Measurements from ENCODE around the gene ECE1.
A peak's percentile ranks its signal among the peaks of the same experiment; 100 is the strongest.

Gene ECE1

DNA sequence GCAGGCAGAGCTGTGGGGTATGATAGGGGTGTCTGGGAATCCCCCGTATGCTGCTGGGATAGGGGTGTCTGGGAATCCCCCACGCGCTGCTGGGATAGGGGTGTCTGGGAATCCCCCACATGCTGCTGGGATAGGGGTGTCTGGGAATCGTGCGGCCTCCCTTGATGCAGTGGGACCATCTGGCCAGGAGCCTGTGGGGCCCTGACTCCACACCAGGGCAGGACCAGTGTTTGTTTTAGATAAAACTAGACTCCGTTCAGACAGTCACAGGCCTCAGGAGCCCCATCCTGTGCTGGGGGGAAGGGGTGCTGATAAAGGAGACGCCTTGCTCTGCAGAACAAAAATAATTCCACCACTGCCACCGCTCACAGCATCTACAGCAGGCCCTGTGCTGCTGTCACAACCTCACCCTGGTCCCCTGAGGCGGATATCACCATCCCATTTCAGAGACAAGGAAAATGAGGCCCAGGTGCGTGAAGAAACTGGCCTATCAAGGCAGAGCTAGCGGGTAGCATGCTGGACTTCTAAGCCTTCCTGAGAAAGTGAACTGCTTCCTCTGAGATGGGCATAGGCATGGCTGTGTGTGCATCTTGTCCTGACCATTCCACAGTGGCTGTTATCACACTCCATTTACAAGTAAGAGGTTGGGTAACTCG, 24.0 kb downstream of the ECE1 start:
- no peak for DNase-seq

DNA sequence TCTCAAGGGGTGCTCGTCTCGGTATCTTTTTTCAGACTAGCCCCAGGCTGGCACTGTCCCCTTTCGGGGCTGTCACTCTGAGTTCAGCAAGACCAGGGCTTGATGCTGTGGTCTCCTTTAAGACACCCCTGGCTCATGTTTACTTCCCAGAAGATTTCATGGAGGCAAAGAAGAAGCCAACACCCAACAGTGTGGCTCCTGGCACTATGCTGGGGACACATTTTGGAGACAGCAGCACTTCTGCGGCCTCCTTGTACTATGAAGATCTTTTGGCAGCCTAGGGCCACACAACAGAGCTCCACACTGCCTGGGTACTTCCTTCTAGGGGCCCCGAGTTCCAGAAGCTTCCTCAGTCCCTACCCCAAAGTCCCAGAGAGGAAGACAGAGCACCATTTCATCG, 24.6 kb downstream of the ECE1 start:
- DNase-seq: no peak

DNA sequence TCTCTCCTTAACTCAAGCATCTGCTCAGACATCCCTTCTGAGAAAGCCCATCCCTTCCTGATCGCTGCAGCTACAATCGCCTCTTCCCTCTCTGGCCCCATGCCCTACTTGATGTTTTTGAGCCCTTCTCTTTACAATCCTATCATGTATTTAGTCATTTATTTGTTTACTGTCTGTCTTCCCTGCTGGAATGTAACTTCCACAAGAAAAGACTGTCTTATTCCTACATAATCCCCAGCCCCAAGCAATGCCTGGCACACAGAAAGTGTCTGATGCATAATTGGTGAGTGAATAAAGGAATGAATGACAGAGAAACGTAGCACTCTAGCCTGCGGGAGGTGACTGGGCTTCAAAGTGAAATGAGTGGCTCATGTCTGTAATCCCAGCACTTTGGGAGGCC, 25.4 kb downstream of the ECE1 start:
- DNase-seq: no peak

DNA sequence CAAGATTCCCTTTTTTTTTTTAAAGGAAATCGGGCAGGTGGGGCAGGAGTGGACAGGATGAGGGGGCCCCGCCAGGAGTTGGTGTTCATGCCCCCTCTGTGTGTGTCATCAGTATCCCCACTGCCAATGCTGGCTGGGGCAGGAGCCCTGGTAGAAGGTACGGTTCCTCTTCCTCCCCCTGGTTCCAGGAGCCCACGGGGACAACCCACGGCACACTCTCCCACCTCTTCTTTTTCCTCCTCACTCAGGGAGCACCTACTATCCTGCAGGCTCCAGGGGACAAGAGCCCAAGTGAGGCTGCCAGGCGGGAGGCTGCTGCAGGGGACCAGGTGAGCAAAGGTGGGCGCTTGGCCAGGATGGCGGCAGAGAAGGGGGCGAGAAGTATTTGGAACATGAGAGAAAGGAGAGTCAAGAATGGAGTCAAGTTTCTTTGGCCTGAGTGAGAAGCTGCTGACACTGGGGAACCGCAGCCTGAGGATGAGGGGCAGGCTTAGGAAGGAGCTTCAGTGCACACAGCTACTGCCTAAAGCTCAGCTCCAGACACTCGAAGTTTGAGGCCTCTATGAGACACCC, 26.5 kb downstream of the ECE1 start:
- DNase-seq: no peak

DNA sequence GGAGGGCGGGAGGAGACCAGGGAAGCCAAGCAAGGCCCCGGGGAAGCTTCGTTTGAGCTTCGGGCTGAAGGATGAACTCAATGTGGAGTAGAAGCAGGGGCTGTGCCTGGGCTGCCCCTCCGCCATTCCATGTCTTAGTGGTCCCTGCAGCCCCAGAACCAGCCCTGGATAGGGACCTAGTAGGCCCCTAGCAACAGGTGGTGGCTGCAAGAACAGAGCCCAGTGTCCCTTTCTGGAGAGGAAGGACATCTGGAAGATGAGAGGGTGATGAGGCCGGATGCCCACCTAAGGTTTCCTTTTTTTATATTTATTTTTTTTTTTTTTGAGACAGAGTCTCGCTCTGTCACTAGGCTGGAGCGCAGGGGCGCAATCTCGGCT, 27.2 kb downstream of the ECE1 start:
- DNase-seq: no peak

DNA sequence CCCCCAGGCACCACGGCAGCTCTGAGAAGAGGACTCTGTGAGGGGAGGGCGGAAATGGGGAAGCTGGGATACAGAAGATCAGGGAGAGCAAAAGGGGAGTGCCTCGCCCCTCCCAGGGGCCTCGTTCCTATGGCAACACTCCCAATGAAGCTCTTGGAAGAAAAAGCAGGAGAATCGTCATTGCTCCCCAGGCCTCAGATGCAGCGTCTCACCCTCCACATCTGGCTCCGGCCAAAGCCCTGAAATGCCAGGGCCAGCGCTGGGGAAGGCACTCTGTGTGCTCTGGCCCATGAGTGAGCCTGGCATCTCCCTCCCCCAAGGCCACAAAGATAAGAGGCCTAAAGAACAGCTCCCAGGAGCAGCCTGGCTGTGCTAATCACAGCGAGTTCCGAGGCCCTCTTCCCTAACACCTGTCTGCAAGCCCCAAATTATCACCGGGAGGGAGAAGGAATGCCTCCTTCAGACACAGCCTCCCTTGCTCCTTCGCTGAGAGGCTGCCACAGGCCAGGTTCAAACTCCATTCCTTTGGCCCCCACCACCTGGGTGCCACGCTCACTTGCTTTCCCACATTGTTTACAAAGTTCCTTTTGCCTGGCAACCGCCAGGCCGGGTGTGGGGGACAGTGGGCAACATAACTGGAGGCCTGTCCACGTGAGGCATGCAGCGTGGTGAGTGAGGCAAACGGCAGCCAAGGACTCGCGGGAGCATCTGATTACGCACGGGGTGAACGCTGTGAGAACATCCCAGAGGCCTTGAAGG, 27.8 kb downstream of the ECE1 start:
- DNase-seq: no peak

DNA sequence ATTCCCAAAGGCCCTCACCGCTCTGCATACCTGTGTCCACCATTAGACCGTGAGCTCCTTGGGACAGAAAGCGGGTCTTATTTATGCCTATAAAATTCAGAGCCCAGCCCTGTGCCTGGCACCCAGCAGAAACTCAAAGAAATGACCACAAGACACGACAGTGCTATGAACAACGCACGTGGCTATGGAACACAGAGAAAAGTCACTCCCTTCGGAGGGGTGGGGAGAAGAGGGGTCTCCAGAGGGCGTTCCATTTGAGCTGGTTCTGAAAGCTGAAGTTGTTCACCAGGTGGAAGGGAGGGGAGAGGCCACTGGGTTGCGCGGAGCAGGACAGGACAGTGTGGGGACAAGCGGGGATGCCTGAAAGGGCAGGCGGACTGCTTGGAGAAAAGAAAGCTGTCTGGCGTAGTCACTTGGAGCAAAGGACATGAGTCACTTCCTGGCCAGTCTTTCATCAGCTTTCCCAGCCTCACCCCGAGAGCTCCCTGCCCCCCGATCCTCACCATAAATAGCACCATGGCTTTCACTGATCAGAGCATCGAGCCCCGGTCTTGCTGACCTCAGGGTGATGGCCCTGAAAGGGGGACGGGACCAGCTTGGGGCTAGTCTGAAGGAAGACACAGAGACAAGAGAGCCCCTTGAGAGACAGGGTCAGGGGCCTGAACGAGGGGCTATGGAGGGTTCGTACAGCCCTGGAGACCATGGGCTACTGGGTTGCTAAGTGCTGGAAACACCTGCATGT, 28.5 kb downstream of the ECE1 start:
- DNase-seq: no peak

DNA sequence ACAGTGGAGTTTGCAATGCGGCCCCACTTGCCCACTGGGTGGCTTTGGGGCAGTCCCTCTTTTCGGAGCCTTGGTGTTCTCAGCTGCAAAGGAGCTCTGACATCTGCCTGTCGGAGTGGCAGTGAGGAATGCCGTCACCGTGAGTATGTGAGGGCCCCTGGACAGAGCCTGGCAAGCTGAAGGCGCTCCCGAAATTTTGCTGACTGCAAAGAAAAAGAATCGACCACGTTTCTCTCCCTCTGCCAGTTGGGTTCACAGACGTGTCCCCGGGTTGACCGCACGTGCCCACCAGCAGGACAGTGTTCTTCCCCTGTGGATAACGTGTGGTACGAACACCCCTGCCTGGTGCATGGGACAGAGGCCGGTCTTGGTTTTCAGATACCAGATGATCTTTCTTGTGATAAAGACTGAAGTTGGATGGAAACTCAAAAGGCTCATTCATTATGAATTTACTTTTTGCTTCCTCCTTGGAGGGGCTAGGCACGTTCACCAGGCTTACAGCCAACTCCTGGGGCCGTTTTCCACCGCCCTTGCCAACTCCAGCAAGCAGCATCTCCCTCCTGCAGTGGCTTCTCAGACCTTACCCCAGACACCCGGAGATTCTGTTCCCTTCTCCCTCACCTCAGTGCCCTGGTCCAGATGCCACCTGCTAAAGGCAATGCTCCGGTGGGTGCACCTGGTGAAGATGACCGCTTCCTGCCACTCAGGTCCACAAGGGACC, 29.7 kb downstream of the ECE1 start:
- no peak for DNase-seq

DNA sequence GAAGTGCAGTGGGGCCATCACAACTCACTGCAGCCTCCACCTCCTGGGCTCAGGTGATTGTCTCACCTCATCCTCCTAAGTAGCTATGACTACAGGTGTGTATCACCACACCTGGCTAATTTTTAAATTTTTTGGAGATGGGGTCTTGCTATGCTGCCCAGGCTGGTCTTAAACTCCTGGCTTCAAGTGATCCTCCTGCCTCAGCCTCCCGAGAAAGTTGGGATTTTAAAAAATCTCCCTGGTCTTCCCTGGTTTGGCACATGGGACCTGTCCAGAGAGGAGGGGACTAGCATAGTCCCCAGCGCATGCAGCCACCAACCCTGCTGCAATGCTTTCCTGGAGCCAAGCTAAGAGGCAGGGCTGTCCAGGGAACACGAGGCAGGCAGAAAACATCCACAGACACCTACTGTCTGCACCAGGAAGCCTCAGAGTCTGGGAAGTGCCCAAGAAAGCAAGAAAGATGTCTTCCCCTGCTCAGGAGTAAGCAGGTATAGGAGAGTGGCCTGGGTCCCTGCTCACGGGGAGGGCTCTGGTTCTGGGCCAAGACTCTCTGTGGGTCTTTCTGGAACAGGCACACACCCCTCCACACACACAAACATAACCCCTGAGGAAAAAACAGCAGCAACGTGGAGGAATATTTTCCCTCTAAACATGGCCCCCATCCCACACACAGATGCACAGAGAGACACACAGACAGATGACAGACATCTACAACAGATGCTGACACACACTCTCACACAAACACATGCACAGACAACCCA, 30.8 kb downstream of the ECE1 start:
- no peak for DNase-seq

DNA sequence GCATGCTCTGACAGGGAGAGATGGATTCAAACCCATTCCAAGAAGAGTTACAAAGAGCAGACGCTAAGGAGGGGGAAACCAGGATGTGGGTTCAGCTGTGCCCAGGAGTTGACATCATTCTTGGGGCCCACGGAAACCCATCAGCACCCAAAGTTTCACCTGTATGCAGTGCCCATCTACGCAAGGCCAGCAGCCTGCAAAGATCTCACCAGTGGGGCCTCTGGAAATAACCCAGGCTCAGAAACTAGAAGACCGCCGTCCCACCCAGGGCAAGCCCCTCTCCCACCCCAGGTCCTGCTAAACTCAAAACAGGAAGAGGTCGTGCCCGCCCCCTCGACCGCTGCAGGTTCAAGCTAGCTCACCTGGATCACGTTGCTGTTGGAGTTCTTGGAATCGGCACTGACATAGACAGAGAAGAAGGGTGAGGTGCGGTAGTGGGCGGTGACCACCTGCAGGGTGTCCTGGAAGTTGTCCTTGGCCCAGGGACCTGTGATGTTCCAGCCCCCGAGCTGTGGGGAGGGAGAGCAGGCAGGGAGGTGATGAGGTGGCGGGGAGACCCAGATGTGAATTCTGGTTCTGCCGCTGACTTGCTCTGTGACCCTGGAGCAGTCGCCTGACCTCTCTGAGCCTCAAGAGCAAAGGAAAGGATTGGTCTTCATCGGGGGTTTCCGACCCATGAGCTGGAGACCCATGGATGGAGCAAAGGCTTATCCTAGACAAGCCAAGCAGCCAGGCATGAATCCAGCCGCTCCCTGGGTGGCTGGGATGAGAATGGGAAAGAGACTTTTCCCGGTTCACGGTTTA, 31.7 kb downstream of the ECE1 start:
- peak; percentile 25 for DNase-seq

DNA sequence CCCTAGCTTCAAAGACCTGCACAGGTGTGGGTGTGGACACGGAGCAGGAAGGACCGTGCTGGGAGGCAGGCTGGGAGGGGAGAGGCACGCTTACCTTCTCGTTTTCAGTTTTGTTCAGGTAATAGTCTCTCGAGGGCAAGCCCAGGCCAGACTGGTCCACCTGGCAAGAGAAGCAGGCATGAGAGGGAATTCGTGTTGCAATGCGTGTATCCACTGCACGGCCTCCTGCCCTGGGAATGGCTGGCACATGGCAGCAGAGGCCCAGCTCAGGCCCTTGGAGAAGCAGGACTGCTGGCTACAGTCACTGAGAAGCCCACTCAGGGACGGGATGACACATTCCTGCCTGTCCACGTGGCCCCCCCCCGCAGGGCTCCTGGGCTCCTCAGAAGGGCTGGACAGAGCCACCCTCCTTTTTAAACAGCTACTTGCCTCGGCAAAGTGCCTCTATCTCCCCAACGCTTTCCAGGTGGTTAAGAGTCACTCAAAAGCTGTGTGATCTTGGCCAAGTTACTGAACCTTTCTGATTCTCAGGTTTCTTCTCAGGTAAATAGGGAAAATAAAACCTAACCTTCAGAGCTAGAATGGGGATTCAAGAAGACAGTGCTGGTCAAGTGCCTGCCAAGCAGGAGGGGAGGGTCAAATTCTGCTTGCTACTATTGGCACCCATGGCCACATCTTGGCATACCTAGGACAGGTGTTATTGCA, 32.7 kb downstream of the ECE1 start:
- no peak for DNase-seq

DNA sequence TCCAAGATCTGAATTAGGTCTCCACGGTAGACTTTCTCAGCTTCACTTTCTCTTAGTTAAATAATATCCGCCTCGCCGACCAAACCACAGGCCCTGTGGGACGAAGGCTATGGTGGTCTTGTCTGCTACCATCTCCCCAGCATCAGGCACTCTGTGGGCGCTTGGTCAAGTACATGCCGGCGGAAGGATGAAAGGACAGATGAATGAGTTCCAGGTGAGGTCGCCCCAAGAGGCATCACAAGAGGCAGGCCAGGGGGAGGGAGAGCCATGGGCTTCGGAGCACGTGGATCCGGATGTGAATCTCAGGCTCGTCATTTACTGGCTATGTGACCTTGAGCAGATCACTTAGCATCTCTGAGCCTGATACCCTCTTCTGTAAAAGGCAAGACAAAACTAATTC, 33.5 kb downstream of the ECE1 start:
- no peak for DNase-seq

DNA sequence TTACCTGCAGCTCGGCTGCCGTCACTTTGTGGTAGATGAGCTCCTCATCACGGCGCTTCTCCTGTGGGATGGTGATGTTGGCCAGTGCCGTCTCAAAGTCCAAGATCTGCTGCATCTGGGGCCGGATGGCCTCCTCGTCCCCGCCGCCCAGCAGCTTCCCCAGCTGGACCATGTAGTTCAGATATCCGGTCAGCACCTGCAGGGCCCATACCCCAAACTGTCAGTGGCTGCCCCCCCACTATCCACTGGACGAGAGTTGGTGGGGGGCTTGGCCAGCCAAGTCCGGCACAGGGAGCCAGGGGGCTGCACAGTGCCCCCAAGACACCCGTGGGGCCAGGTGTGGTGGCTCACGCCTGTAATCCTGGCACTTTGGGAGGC, 34.3 kb downstream of the ECE1 start:
- no peak for DNase-seq

DNA sequence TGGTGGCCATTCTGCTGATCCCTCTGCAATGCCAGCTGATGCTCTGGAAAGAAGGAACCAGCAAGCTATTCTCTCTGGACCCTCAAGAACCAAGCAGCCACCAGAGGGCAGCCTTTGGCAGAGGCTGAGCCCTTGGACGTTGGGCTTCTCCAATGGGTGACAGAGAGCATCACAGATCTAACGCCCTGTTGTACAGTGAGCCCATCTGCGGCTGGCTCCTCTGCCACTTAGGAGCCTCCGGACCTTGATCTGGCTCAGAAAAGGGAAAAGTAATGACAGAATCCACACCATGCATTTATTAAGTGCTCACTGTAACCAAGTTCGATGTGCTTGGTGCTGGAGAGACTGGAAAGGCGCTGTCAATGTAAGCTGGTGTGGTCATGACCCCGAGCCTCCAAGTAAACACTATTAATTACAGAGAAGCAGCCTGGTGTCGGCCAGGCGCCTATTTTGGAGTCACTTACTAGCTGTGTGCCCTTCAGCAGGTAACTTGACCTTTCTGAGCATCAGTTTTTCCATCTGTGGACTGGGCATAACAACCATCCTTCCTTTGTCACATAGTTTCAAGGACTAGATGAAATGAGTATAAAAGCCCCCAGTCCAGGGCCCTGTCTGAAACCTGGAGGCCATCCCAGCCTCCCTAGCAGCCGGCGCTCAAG, 34.9 kb downstream of the ECE1 start:
- DNase-seq: peak; percentile 85

DNA sequence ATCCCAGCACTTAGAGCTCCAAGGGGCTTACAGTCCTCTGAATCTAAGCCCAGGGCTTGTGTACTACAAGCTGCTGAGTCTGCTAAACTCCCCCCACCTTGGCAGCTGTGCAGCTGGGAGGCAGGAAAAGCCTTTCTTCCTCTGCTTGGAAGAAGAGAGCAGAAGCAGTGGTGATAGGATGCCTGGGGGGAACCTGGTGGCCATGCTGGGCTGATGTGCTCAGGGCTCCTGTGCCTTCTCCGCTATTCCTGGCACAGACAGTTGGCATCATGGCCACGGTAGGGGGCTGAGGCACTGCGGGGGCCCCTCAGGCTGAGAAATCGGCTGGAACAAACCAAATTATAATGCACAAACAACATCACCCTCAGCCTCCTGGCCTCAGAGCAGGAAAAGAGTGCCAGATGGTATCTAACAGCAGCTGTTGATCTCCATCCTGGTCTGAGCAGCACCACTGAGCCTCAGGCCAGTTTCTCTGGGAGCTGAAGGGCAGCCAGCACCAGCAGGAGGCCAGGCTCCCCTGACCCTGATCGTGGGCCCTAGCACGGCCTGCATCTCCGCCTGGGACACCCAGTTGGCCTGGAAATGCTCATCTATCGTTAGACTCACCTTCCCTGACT, 35.8 kb downstream of the ECE1 start:
- DNase-seq: no peak

DNA sequence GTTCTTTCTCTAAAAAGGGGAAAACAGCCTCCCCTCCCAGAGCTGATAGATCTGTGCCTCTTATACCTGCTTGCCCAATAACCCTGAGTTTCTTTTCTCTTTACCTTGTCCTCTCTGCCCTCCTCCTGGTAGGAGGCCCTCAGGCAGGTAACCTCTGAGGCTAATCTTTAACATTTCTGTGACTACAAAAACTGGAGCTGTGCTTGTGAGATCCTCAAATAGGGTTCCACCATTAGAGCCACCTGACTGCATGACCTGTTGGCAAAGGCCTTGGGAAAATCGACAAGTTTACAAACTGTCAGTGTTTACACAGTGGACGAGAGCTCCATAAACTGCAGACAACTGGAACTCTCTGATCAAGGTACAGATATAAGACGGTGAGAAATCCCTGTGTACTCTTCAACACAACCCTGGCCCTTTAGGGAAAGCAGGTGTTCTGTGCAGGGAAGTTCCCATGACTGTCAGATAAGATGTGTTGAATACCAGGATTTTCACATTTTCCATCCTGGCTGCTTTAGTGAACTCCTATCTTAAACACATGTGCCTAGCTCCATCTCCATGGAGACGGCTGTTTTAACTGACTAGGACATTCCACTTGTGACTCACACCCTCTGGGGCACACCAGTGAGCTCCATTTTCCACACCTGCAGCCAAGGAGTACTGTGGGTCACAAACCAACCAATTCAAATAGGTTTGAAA, 38.3 kb downstream of the ECE1 start:
- no peak for DNase-seq

DNA sequence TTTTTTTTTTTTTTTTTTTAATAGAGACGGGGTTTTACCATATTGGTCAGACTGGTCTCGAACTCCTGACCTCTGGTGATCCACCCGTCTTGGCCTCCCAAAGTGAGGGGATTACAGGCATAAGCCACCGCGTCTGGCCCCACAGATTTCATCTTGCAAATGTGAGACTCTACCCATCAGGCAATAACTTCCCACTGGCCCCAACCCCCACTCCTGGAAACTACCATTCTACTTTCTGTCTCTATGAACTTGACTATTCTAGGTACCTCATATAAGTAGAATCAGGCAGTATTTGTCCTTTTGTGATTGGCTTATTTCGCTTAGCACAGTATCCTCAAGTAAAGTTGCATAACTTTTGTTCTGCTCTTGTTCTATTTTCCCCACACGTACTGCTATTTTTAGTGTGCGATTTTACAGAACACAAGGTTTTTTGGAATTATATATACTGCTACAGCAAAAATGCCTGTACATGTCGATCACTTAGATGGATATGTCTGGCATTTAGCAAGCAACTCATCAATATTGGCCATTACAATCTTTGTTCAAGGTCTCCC, 40.2 kb downstream of the ECE1 start:
- no peak for DNase-seq

DNA sequence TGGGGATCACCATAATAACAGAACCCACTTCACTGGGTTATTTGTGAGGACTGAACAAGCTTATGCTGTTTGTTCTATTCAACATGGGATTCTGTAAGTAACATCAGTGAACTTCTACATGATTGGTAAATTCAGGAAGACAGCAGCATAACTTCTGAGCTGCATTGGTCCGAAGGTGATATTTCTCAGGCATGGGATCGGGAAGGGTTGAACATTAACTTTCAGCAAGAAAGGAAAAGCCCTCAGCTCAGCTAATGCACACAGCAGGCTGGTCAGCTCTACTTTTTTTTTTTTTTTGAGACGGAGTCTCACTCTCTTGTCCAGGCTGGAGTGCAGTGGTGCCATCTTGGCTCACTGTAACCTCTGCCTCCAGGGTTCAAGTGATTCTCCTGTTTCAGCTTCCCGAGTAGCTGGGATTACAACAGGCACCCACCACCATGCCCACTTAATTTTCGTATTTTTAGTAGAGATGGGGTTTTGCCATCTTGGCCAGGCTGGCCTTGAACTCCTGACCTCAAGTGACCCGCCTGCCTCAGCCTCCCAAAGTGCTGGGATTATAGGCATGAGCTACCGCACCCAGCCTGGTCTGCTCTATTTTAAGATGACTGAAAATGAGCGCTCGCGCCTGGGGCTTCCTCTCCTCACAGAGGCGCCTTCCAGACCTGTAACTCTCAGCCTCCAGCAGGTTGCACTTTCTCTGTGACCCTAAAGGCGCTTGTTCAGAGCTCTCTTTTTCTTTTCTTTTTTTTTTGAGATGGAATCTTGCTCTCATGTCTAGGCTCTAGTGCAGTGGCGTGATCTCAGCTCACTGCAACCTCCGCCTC, 42.2 kb downstream of the ECE1 start:
- no peak for DNase-seq

Measured in CD4-positive, alpha-beta T cell treated with Interleukin-10 for 1 hour (primary cell).